GM12878 (cell line): Measurements from ENCODE around the gene WDFY4. TPM values are rescaled to one million over a fixed set of nuclear protein-coding genes. Genes with fewer than 3 reads are reported as not detected.

Experiments
- ASH2L ChIP-seq: fragments of 300-600, 200-600 bp; sonication (generic); IDR thresholded peaks from 2 replicates; pipeline ENCODE4 v1.6.1; 2017; ENCODE audit warnings: low read depth, mild to moderate bottlenecking, borderline replicate concordance
- CBFB ChIP-seq: IDR thresholded peaks from 2 replicates; pipeline ENCODE4 v1.6.1; 2016; ENCODE audit warnings: antibody characterized with exemption, low read depth
- CREB1 ChIP-seq: IDR thresholded peaks from 2 replicates; pipeline ENCODE4 v1.6.1; 2012; ENCODE audit warnings: low read depth, mild to moderate bottlenecking, inconsistent platforms
- CREM ChIP-seq: IDR thresholded peaks from 2 replicates; pipeline ENCODE4 v1.6.1; 2014; ENCODE audit warnings: antibody characterized with exemption, low read depth
- FOS ChIP-seq: IDR thresholded peaks from 3 replicates; pipeline ENCODE4 v1.6.1; 2011; ENCODE audit warnings: borderline replicate concordance; ENCODE audit not compliant: insufficient read length; ENCODE audit errors: extremely low read depth
- JUNB ChIP-seq: IDR thresholded peaks from 2 replicates; pipeline ENCODE4 v1.6.1; 2016; ENCODE audit warnings: antibody characterized with exemption, mild to moderate bottlenecking
- KLF5 ChIP-seq: fragments of 450-650 bp; IDR thresholded peaks from 2 replicates; pipeline ENCODE4 v1.6.1; 2014; ENCODE audit warnings: mild to moderate bottlenecking; ENCODE audit not compliant: partially characterized antibody
- MTA3 ChIP-seq: IDR thresholded peaks from 2 replicates; pipeline ENCODE4 v1.6.1; 2012; ENCODE audit warnings: low read length, inconsistent platforms, borderline replicate concordance
- MXI1 ChIP-seq: fragments of 150-350 bp; IDR thresholded peaks from 2 replicates; pipeline ENCODE4 v1.6.1; 2011; ENCODE audit warnings: low read depth, mild to moderate bottlenecking, inconsistent platforms, low read length, improper control_type of control experiment
- NFXL1 ChIP-seq: fragments of 450-650 bp; IDR thresholded peaks from 2 replicates; pipeline ENCODE4 v1.6.1; 2017; ENCODE audit warnings: antibody characterized with exemption, mild to moderate bottlenecking, borderline replicate concordance
- PAX8 ChIP-seq: fragments of 450-650 bp; IDR thresholded peaks from 2 replicates; pipeline ENCODE4 v1.6.1; 2017; ENCODE audit warnings: mild to moderate bottlenecking, moderate library complexity
- RELA ChIP-seq: fragments of 450-650 bp; IDR thresholded peaks from 2 replicates; pipeline ENCODE4 v1.8.0; 2014; ENCODE audit warnings: borderline replicate concordance; ENCODE audit not compliant: partially characterized antibody
- SP1 ChIP-seq: IDR thresholded peaks from one replicate; pipeline ENCODE4 v1.6.1; 2011; ENCODE audit warnings: low read depth, low read length
- TCF3 ChIP-seq: IDR thresholded peaks from 2 replicates; pipeline ENCODE4 v1.6.1; 2012; ENCODE audit warnings: low read depth, mild to moderate bottlenecking, low read length, borderline replicate concordance; ENCODE audit not compliant: insufficient read depth
- WRNIP1 ChIP-seq: IDR thresholded peaks from 2 replicates; pipeline ENCODE4 v1.6.1; 2011; ENCODE audit warnings: low read depth, low read length, improper control_type of control experiment, borderline replicate concordance
- ZNF24 ChIP-seq: fragments of 450-650 bp; IDR thresholded peaks from 2 replicates; pipeline ENCODE4 v1.6.1; 2017; ENCODE audit warnings: antibody characterized with exemption, mild to moderate bottlenecking
- polyA plus RNA-seq, 11 experiments: library from polyadenylated mRNA; depleted of rRNA in 4 of 11; unstranded in 6 of 11; stranded (reverse) in 5 of 11; fragments of >200 nt; fragmentation: Nextera tagmentation in 4 of 11; fragmentation: Illumina TruSeq in 1 of 11; extraction: Ambion mirVana in 4 of 11; extraction: Trizol in 1 of 11; gene quantifications; 1 replicate in 1 of 11; 2 replicates in 10 of 11; pipeline versions ENCODE4 v1.2.1 to v1.2.3, GENCODE V29; 2011 to 2016; ENCODE audit warnings: inconsistent platforms in 2 of 11, missing spikeins in 2 of 11, low read depth in 1 of 11
- total RNA-seq, 4 experiments: library from RNA; depleted of rRNA in 3 of 4; stranded (reverse); fragments of >200 nt in 3 of 4; fragmentation: Illumina TruSeq in 1 of 4; extraction: Trizol in 1 of 4; gene quantifications; 2 replicates each; pipeline versions ENCODE4 v1.2.1 to v1.2.3, GENCODE V29; 2013 to 2021
- TF ChIP-seq, protein P1 (sequence below): IDR thresholded peaks from 2 replicates; pipeline ENCODE4 v1.6.1; 2011; ENCODE audit warnings: mild to moderate bottlenecking, low read depth, low read length, moderate library complexity; ENCODE audit not compliant: insufficient replicate concordance
- TF ChIP-seq, protein P2 (sequence below): IDR thresholded peaks from 2 replicates; pipeline ENCODE4 v1.6.1; 2012; ENCODE audit warnings: low read length, inconsistent platforms
- TF ChIP-seq, protein P3 (sequence below): fragments of 450-650 bp; IDR thresholded peaks from 2 replicates; pipeline ENCODE4 v1.6.1; 2016; ENCODE audit warnings: mild to moderate bottlenecking

Gene WDFY4
- total and polyA plus RNA-seq, 10 of the 15 experiments (the other 5 are each of a cell fraction or from before 2014, with no cell fraction given) = 13.5 to 132 (median 47.3) TPM

DNA sequence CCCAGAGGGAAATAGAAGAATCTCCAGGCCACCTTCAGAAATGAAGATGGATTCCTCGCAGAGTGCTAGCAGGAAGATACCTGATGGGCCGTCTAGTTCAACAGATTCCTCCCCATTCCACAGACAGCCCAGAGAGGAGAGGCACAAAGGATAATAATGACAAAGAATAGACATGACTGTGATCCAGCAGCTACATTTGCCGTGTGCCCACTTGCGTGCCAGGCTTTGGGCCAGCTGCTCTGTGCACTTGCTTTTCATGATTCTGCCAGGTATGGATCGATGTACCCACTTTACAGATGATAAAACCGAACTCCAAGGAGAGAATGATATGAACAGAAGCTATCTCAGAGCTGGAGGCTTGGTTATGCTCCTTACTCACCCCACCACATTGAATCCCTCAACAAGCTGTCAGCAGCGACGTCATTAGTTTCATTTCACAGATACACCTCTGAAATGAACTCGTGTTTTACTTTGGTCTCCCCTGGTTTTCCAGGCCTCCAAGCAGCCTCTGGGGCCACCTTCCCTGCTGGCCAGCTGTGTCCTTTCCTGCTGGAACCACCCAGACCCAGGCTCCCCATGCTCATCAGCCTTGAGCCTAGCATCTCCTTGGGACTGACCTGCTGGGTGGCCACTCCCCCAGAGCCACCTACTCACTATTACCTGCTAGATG lies 11.9 kb upstream of the WDFY4 start (continued):
- TF ChIP-seq KLF5 (peak; percentile 54), RELA (peak; percentile 2), NFXL1 (no peak), MTA3 (no peak), JUNB (no peak), ZNF24 (0 out of 2 replicates have a peak, but pooled peaks have one; percentile 9), PAX8 (no peak), SP1 (peak; percentile 65), TCF3 (0 out of 2 replicates have a peak, but pooled peaks have one; percentile 68), FOS (no peak), CREB1 (peak; percentile 83), CREM (peak; percentile 85), MXI1 (no peak), ASH2L (peak; percentile 24; the same call in 1 of the 2 replicates), CBFB (peak; percentile 59; the same call in 1 of the 2 replicates), WRNIP1 (no peak)
- TF ChIP-seq, protein P1, sequence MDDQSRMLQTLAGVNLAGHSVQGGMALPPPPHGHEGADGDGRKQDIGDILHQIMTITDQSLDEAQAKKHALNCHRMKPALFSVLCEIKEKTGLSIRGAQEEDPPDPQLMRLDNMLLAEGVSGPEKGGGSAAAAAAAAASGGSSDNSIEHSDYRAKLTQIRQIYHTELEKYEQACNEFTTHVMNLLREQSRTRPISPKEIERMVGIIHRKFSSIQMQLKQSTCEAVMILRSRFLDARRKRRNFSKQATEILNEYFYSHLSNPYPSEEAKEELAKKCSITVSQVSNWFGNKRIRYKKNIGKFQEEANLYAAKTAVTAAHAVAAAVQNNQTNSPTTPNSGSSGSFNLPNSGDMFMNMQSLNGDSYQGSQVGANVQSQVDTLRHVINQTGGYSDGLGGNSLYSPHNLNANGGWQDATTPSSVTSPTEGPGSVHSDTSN = peak; percentile 66
- TF ChIP-seq, protein P2, sequence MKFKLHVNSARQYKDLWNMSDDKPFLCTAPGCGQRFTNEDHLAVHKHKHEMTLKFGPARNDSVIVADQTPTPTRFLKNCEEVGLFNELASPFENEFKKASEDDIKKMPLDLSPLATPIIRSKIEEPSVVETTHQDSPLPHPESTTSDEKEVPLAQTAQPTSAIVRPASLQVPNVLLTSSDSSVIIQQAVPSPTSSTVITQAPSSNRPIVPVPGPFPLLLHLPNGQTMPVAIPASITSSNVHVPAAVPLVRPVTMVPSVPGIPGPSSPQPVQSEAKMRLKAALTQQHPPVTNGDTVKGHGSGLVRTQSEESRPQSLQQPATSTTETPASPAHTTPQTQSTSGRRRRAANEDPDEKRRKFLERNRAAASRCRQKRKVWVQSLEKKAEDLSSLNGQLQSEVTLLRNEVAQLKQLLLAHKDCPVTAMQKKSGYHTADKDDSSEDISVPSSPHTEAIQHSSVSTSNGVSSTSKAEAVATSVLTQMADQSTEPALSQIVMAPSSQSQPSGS = peak; percentile 60; the same call in 1 of the 2 replicates
- TF ChIP-seq, protein P3, sequence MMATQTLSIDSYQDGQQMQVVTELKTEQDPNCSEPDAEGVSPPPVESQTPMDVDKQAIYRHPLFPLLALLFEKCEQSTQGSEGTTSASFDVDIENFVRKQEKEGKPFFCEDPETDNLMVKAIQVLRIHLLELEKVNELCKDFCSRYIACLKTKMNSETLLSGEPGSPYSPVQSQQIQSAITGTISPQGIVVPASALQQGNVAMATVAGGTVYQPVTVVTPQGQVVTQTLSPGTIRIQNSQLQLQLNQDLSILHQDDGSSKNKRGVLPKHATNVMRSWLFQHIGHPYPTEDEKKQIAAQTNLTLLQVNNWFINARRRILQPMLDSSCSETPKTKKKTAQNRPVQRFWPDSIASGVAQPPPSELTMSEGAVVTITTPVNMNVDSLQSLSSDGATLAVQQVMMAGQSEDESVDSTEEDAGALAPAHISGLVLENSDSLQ = peak; percentile 81
